Retinal pigment epithelial cell (primary cell): ENCODE data around the gene PDE6C.

Experiments
- DNase-seq: peaks from one replicate; pipeline ENCODE4 v3.0.0-alpha.2; 2010; ENCODE audit warnings: low read depth
- H3K4me3 ChIP-seq: 2 replicates; pipeline ENCODE4 v1.5.1; 2011; ENCODE audit warnings: mild to moderate bottlenecking, low read length, control low read depth, moderate library complexity
- CTCF ChIP-seq: conservative IDR thresholded peaks from 2 replicates; pipeline ENCODE4 v1.5.1; 2011; ENCODE audit warnings: low read depth, low read length, control low read depth, inconsistent platforms

Gene PDE6C

GRCh38 chr10:93579985-93580711 lies 32.2 kb upstream of the PDE6C start:
- no peak overlapping the region for H3K4me3 ChIP-seq
- DNase-seq: no peak
- TF ChIP-seq CTCF: no peak

DNA sequence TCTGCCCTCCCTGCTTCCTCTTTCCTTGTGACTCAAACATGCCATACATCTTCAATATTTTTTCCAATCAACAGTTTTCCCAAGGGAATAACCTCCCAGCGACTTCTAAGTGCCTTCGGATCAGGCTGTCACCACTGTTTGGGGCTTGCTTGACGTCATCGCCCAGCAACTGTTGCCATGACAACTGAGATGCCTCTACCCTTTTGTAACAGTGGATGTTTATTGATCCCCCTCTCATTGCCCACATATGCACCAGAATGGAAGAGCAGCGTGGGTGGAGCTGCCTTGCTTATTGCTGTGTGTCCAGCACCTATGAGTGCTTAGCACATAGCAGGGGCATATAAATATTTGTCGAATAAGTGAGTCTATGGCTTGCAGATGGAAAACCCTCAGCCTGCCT lies 31.5 kb upstream of the PDE6C start:
- DNase-seq: peak; percentile 31
- TF ChIP-seq CTCF: no peak

GRCh38 chr10:93584445-93584844 lies 27.9 kb upstream of the PDE6C start:
- no peak for TF ChIP-seq CTCF
- no peak overlapping the region for H3K4me3 ChIP-seq
- DNase-seq: no peak

More for the DNA sequence above, 31.5 kb upstream of the PDE6C start:
- no peak overlapping the region for H3K4me3 ChIP-seq

GRCh38 chr10:93589648-93590562 lies 22.4 kb upstream of the PDE6C start:
- DNase-seq: no peak
- TF ChIP-seq CTCF: no peak
- no peak overlapping the region for H3K4me3 ChIP-seq

DNA sequence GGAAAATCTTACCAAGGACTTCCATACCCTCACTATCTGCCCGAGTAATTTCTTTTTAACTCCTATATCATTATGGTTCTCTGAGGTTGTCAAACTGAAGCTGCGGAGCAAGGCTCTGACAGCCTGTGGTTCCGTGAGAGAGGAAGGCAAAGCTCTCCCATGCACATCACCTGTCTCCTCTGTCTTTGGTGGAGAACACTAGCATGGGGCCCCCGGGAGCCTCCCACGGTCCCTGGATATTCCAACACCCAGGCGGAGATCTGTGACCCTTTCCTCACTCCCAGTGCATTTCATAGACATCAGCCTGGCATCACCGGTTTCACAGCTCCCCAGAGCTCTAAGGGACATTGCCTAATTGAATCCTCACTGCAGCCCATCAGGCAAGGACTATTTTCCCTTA lies 21.7 kb upstream of the PDE6C start:
- H3K4me3 ChIP-seq: no peak overlapping the region
- DNase-seq: no peak
- TF ChIP-seq CTCF: no peak

- no peak for TF ChIP-seq CTCF
- no peak overlapping the region for H3K4me3 ChIP-seq
- DNase-seq: no peak
Observed at GRCh38 chr10:93591065-93591808, 21.1 kb upstream of the PDE6C start.
